GM21576 (cell line): Measurements from ENCODE around the gene PFKFB3.

Source experiments
- ATAC-seq: cut with Tn5 transposase; IDR thresholded peaks from one replicate; pipeline ENCODE4 v1.9.1; 2021; ENCODE audit warnings: mild to moderate bottlenecking, moderate library complexity; ENCODE audit not compliant: unreplicated experiment

The PFKFB3 gene

DNA sequence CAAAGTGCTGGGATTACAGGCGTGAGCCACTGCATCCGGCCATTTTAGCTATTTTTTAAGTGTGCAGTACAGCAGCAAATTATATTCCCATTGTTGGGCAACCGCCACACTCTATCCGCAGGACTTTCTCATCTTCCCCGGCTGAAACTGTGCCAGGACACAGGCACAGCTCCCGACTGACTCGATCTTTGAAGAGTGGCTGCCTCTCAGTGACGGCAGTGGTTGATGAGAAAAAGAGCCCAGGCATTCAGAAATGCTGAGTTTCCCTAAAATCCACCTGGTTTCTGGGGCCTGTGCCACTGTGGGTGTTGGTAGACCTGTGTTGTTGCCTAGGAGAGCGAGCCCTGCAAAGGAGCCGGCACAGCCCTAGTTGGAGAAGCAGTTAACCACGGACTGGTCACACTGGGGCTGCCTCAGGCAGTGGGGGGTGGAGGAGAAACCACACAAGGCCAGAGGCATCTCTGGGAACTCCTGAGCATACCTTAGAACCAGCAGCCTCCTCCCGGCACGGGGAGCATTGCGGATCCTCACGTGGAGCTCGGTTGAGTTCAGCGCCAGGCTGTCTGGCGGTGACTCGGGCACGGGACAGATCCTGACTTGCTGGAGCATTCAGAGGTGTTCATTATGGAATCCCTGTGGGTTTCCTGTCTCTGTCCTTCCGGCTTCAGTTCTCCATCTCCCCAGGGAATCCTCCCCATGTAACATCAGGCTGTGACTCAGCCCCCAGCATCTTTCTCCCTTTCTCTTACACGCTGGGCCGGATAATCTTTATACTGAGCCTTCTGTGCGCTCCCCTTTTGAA, 16.2 kb downstream of the PFKFB3 start:
- no peak for ATAC-seq

GRCh38 chr10:6219494-6219836, 16.7 kb downstream of the PFKFB3 start:
- ATAC-seq = no peak

GRCh38 chr10:6220418-6221191, 17.9 kb downstream of the PFKFB3 start:
- no peak for ATAC-seq

DNA sequence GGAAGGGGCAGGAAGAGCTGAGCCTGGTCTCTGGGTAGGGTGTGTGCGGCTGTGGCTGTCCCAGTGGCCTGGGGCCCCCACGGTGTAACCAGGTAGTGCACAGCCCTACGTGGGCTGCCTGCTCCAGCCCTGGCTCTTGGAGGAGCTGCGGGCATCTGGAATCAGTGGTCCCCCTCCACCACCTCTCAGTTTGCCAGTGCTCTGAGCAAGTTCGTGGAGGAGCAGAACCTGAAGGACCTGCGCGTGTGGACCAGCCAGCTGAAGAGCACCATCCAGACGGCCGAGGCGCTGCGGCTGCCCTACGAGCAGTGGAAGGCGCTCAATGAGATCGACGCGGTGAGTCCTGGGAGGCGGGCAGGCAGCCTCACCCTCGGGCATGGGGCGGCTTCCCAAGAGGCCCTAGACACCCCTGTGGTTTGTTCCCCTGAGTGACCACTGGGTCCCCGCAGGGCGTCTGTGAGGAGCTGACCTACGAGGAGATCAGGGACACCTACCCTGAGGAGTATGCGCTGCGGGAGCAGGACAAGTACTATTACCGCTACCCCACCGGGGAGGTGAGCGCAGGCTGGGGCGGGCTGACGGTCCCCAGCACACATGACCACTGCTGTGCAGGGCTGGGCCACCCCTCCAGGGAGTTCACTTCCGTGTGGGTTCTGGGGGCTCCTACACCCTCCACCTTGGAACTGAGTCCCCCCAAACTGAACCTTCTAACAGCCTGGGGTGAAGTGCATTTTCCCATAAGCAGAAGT, 18.6 kb downstream of the PFKFB3 start:
- no peak for ATAC-seq

GRCh38 chr10:6221971-6222751, 19.4 kb downstream of the PFKFB3 start:
- ATAC-seq = no peak

DNA sequence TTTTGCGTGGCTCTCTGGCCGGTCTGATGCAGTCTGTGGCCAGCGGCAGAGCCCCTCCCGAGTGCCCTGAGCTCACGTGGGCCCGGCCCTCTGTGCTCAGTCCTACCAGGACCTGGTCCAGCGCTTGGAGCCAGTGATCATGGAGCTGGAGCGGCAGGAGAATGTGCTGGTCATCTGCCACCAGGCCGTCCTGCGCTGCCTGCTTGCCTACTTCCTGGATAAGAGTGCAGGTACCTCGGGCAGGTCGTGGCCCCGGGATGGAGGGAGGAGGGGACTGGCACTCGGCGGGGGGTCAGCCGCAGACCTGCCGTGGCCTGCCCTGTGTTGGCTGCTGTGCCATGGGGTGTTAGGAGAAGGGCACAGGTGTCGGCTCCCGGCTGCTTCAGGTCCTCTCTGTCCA, 20.0 kb downstream of the PFKFB3 start:
- ATAC-seq = no peak

- no peak for ATAC-seq
These were observed 21.2 kb downstream of the PFKFB3 start for GRCh38 chr10:6223981-6224380.

DNA sequence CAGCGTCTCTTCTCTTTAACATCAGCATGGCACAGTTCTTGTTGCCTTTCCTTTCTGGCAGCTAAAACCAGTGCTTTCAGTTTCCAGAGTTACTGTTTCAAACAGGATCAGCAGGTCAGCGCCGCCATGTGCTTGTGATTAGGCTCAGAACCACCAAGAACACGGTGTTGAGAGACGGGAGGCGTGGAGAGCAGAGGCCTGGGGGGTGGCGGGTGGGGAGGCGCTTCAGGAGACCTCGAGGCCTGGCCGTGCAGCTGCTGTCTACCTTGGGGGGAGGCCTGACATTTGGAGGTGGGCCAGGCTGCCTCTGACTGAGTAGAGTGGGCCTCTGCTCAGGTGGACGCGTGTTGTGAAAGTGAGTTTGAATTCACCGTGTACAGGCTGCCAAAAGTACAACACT, 22.0 kb downstream of the PFKFB3 start:
- no peak for ATAC-seq

GRCh38 chr10:6225263-6225814, 22.6 kb downstream of the PFKFB3 start:
- ATAC-seq = no peak

DNA sequence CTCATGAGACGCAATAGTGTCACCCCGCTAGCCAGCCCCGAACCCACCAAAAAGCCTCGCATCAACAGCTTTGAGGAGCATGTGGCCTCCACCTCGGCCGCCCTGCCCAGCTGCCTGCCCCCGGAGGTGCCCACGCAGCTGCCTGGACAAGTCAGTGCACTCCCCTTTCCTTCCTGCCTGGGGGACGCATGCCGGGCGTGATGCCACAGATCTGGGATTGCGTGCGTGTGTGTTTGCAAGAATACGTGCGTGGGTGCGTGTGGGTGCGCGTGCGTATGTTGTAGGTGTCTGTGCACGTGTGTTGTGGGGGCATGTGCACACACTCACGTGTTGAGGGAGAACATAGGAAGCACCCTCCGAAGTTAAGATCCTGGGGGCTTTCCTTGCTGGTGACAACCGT, 23.5 kb downstream of the PFKFB3 start:
- ATAC-seq = no peak

- ATAC-seq = no peak
These were observed 24.6 kb downstream of the PFKFB3 start for GRCh38 chr10:6227346-6227745.

DNA sequence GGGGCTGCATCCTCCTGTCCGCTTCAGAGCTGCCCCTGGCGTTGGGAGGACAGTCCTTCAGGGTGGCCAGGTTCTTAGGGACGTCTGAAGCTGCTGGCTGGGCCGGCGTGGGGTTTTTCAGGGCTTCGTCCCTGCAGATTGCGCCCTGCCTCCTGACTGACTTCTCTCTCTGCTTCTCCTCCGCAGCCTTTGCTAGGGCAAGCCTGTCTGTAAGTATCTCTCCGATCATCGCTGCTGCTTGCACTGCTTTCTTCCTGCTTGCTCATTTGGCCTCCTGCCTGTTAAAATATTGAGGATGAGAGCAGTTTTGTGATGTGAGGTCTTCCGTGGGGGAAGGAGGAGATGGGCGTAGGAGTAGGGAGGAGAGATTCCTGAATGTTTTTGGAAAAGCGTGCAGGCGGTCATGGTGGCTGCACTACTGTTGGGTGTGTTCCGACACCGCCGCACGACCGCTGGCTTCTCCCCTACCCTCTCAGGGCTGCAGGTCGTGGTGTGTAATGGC, 25.3 kb downstream of the PFKFB3 start:
- ATAC-seq = no peak

- ATAC-seq = no peak
These were observed 25.9 kb downstream of the PFKFB3 start for GRCh38 chr10:6228647-6229046.

DNA sequence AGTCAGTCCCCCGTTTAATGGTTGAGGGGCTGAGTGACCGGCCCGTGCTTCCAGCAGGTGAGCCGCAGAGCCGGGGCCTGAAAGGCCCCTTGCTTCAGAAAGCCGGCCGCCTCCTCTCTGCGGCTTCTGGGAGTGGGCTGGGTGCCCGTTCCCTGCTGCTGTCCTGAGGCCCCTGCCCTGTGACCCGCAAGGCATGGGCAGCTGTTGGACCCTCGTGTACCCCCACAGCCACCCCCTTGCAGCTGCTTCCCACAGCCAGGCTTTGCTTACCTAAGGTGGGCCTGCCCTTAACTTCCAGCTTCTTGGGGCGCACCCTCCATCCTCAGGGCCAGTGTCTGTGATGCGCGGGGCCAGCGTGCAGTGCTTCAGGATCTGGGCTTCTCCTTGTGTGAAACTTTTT, 26.6 kb downstream of the PFKFB3 start:
- no peak for ATAC-seq

- ATAC-seq = no peak
These were observed 27.0 kb downstream of the PFKFB3 start for GRCh38 chr10:6229746-6230145.

DNA sequence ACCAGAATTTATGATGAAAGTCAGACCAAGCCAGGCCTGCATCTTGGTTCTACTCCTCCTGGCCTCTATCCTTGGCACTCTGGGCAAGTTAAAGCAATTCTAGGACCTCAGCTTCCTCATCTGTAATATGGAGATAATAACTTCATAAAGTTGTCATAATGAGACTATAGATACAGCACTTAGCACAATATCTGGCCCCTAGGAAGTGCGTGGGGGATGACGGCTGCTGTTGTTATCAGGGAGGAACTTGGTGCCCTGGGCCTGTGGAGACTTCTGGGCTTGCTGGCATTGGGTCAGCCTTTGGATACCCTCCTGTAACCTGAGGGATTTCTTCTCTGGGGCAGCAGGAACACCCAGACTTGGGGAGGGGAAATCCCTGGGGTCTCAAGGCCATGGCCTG, 27.6 kb downstream of the PFKFB3 start:
- no peak for ATAC-seq

GRCh38 chr10:6231146-6231545, 28.4 kb downstream of the PFKFB3 start:
- ATAC-seq = no peak

DNA sequence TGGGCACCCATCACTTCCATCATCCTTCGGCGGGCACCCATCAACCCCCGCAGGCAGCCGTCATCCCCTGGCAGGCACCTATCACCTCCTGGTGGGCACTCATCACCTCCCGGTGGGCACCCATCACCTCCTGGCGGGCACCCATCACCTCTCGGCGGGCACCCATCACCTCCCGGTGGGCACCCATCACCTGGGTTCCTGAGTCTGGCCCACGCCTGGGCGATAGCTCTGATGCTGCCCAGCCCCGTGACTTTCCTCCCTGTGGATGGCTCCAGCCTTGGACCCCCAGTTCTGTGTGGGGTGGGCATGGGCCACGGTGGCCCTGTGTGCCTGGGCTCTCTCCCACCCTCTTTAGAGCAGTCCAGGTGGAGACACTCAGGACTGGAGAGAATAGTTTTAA, 29.0 kb downstream of the PFKFB3 start:
- ATAC-seq = no peak

DNA sequence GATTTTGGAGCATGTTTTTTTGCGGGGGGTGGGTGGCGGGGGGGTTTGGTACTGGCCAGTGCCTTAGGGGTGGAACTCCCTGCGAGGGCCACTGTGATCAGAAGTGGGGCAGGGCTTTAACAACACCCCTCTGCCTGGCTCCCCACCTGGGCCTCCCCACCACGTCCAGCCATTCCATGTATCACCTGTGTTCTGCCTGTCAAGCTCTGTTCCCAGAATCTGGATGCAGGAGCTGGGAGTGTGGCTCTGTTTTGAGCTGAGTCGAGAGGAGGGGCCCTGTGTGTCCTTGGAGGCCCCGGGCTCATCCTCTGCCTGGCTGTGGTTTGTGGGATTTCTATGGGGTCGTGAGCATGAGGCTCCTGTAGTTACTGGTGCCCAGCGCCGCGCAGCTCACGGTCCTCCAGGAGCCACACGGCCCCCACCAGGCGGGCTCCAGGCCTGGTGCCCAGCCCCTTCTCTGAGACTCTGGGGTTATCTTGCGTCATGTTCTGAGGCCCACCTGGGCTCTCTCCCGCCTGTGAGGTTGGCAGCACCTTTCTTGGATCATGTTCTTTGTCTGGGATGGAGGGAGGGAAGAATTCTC, 29.6 kb downstream of the PFKFB3 start:
- ATAC-seq = no peak
